OCI-LY7 (cell line): Measurements from ENCODE around the gene IFNK. TPM values are rescaled to one million over a fixed set of nuclear protein-coding genes. Genes with fewer than 3 reads are reported as not detected.

Source experiments
- BruUV-seq: library from RNA; stranded (reverse); fragments of 400-500 nt; replicated peaks from 2 replicates; lab custom pipeline; 2021; lab: Mats Ljungman, UMichigan
- CTCF ChIA-PET: fragments of 300-600 bp; sonication (Branson Sonifier 250); formaldehyde crosslinking; loops from one replicate; lab custom pipeline; 2022; ENCODE audit warnings: antibody characterized with exemption; ENCODE audit not compliant: unreplicated experiment; lab: Charles Lee
- POLR2A ChIA-PET: fragments of 300-600 bp; sonication (Branson Sonifier 250); formaldehyde crosslinking; loops from one replicate; lab custom pipeline; 2022; ENCODE audit warnings: antibody characterized with exemption; lab: Charles Lee
- DNase-seq: peaks from one replicate; pipeline ENCODE4 v3.0.0-alpha.2; 2015; ENCODE audit warnings: low spot score
- H2AFZ ChIP-seq: fragments of 200-600 bp; sonication (generic), shearing (Covaris generic); 2 replicates; pipeline ENCODE4 v1.6.1; 2014; ENCODE audit warnings: mild to moderate bottlenecking, antibody characterized with exemption, low read length, moderate library complexity
- H3K27ac ChIP-seq: fragments of 200-600 bp; sonication (generic); 2 replicates; pipeline ENCODE4 v1.5.1; 2014; ENCODE audit warnings: mixed run types, low read depth, mild to moderate bottlenecking, moderate library complexity, low read length, inconsistent platforms; ENCODE audit not compliant: poor library complexity, severe bottlenecking
- H3K36me3 ChIP-seq: fragments of 200-600 bp; sonication (generic); 2 replicates; pipeline ENCODE4 v1.6.1; 2014; ENCODE audit warnings: mild to moderate bottlenecking, antibody characterized with exemption, low read length, moderate library complexity, mixed read lengths; ENCODE audit not compliant: insufficient read depth
- H3K4me1 ChIP-seq: fragments of 200-600 bp; sonication (generic); 2 replicates; pipeline ENCODE4 v1.5.1; 2014; ENCODE audit warnings: mild to moderate bottlenecking, low read length; ENCODE audit not compliant: insufficient read depth, poor library complexity, severe bottlenecking
- H3K4me2 ChIP-seq: fragments of 200-600 bp; sonication (generic); 2 replicates; pipeline ENCODE4 v1.6.1; 2014; ENCODE audit warnings: mild to moderate bottlenecking, low read length
- H3K4me3 ChIP-seq: fragments of 200-600 bp; sonication (generic); 2 replicates; pipeline ENCODE4 v1.5.1; 2014; ENCODE audit warnings: mild to moderate bottlenecking, low read depth, low read length; ENCODE audit not compliant: poor library complexity, severe bottlenecking
- H3K79me2 ChIP-seq: fragments of 200-600 bp; sonication (generic); 2 replicates; pipeline ENCODE4 v1.6.1; 2016; ENCODE audit warnings: low read depth, mild to moderate bottlenecking, low read length, moderate library complexity, mixed read lengths; ENCODE audit not compliant: insufficient read depth
- H3K9me2 ChIP-seq: fragments of 200-600 bp; sonication (generic); 2 replicates; pipeline ENCODE4 v1.6.1; 2016; ENCODE audit warnings: mild to moderate bottlenecking, low read length, mixed read lengths; ENCODE audit not compliant: insufficient read depth
- H3K9me3 ChIP-seq: fragments of 200-600 bp; sonication (generic); 2 replicates; pipeline ENCODE4 v1.6.1; 2014; ENCODE audit warnings: mild to moderate bottlenecking, mixed run types, low read length, mixed read lengths
- H4K20me1 ChIP-seq: fragments of 200-600 bp; sonication (generic); 2 replicates; pipeline ENCODE4 v1.6.1; 2014; ENCODE audit warnings: mild to moderate bottlenecking, antibody characterized with exemption, low read length, moderate library complexity, mixed read lengths; ENCODE audit not compliant: insufficient read depth
- EZH2phosphoT487 ChIP-seq: fragments of 200-600 bp; sonication (generic); IDR thresholded peaks from 2 replicates; pipeline ENCODE4 v1.6.1; 2018; ENCODE audit warnings: low read depth, borderline replicate concordance, mild to moderate bottlenecking, mixed run types, antibody characterized with exemption, low read length, moderate library complexity, mixed read lengths
- intact Hi-C: fragments of 100-400 bp; cut with micrococcal nuclease; formaldehyde crosslinking; loops from one replicate; pipeline ENCODE4 v1.10.0; 2022; ENCODE audit not compliant: unreplicated experiment
- total RNA-seq, 2 experiments: library from RNA; depleted of rRNA in 1 of 2; stranded (reverse); fragments of >200 nt in 1 of 2; shearing (Covaris generic) in 1 of 2; gene quantifications; 2 replicates each; pipeline ENCODE4 v1.2.3, GENCODE V29; 2014 to 2022
- TF ChIP-seq, protein P1 (sequence below): fragments of 200-600 bp; sonication (generic); conservative IDR thresholded peaks from 2 replicates; pipeline ENCODE4 v1.5.1; 2014; ENCODE audit warnings: mild to moderate bottlenecking, antibody characterized with exemption, low read length, moderate library complexity, mixed read lengths

IFNK gene
- total RNA-seq, 2 experiments from 2014 or later = not detected

DNA sequence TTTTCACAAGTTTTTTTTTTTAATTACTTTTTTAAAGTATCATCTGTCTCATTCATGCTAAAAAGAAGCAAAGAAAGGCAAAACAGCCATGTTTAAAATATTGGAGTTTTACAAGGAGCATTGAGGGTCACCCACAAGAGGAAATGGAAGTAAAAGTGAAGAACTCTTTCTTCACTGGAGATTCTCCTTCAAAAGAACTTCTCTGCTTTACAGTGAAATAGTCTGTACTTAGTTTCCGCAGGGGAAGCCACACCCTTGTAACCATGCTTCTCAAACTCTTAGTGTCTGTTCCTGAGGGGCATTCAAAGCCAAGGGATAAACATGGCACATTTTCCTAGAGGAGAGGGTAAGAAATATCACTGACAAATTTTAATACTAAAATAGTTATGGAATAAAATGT is 40.6 kb downstream of the IFNK start:
- H2AFZ ChIP-seq = no peak overlapping the region
- 0 out of 2 replicates have a peak, but pooled peaks cover 4% of the 10 kb centered on the region for H4K20me1 ChIP-seq
- no peak overlapping the region for H3K4me3 ChIP-seq
- no TSS peak for BruUV-seq
- ChIA-PET POLR2A (no interaction called here), CTCF (no interaction called here)
- H3K9me2 ChIP-seq = no peaks in the 10 kb centered on the region
- H3K4me2 ChIP-seq = no peak overlapping the region
- H3K9me3 ChIP-seq = no peaks in the 10 kb centered on the region
- H3K4me1 ChIP-seq = peaks cover 5% of the 10 kb centered on the region
- DNase-seq = no peak
- H3K27ac ChIP-seq = no peak overlapping the region
- H3K79me2 ChIP-seq = no peaks in the 10 kb centered on the region
- TF ChIP-seq, protein P1, sequence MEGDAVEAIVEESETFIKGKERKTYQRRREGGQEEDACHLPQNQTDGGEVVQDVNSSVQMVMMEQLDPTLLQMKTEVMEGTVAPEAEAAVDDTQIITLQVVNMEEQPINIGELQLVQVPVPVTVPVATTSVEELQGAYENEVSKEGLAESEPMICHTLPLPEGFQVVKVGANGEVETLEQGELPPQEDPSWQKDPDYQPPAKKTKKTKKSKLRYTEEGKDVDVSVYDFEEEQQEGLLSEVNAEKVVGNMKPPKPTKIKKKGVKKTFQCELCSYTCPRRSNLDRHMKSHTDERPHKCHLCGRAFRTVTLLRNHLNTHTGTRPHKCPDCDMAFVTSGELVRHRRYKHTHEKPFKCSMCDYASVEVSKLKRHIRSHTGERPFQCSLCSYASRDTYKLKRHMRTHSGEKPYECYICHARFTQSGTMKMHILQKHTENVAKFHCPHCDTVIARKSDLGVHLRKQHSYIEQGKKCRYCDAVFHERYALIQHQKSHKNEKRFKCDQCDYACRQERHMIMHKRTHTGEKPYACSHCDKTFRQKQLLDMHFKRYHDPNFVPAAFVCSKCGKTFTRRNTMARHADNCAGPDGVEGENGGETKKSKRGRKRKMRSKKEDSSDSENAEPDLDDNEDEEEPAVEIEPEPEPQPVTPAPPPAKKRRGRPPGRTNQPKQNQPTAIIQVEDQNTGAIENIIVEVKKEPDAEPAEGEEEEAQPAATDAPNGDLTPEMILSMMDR = no peak
- no peak for TF ChIP-seq EZH2phosphoT487
- peaks cover 49% of the 10 kb centered on the region for H3K36me3 ChIP-seq
- intact Hi-C loops = no loop called here

DNA sequence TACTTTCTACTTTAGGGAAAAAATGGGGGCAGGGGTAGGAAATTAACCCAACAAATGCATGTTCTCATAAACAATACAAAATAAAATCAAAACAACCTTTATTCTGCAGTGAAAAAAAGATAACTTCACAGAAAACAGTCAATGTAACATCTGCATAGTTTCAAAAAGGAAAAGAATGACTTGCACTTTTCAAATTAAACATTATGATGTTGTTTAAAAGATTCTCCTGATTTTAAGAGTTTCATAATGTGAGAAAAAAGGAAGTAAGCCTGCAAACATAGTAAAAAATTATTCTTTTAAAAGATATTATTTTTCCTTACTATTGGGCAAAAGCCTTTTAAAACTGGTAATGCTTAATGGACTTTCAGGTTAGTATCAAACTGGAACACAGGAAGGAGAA is 41.6 kb downstream of the IFNK start:
- H3K4me3 ChIP-seq = no peak overlapping the region
- POLR2A ChIA-PET = interaction anchor here (1.1 kb wide), 1 partner anchor 9 kb away, joined by 5 read pairs; no protein-coding TSS in a partner anchor
- H3K4me2 ChIP-seq = no peak overlapping the region
- no peaks in the 10 kb centered on the region for H3K9me2 ChIP-seq
- H3K36me3 ChIP-seq = peaks cover 42% of the 10 kb centered on the region
- DNase-seq = no peak
- H2AFZ ChIP-seq = no peak overlapping the region
- no peaks in the 10 kb centered on the region for H3K9me3 ChIP-seq
- BruUV-seq = no TSS peak
- TF ChIP-seq, protein P1 = no peak
- CTCF ChIA-PET = no interaction called here
- intact Hi-C loops = no loop called here
- no peak overlapping the region for H3K27ac ChIP-seq
- 0 out of 2 replicates have a peak, but pooled peaks cover 4% of the 10 kb centered on the region for H4K20me1 ChIP-seq
- H3K4me1 ChIP-seq = peaks cover 5% of the 10 kb centered on the region
- no peaks in the 10 kb centered on the region for H3K79me2 ChIP-seq

DNA sequence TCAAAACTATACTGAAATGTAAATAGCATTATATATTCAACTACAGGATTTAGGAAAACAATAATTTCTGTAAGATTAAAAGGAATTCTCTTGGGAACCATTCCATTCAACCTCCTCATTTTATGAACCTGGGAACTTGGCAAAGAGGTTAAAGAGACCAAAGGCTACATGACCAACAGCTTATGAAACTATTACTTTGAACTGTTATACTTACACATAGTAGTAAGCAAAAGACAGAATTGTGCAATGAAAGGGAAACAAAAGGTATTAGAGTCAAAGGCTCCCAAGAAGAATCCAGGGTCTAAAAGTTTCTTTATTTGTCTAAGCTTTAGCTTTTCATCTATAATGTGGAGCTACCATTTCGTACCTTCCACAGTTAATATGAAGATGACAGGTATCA is 42.0 kb downstream of the IFNK start:
- Histone ChIP-seq H2AFZ (no peak overlapping the region), H3K79me2 (no peaks in the 10 kb centered on the region), H3K4me2 (no peak overlapping the region), H3K9me2 (no peaks in the 10 kb centered on the region), H3K27ac (no peak overlapping the region), H4K20me1 (0 out of 2 replicates have a peak, but pooled peaks cover 4% of the 10 kb centered on the region), H3K4me1 (peaks cover 5% of the 10 kb centered on the region), H3K9me3 (no peaks in the 10 kb centered on the region), H3K4me3 (no peak overlapping the region), H3K36me3 (peaks cover 38% of the 10 kb centered on the region)
- ChIA-PET CTCF (no interaction called here), POLR2A (interaction anchor here (0.6 to 1.1 kb wide), 2 partner anchors 10 to 398 kb away, joined by 3 to 5 read pairs; no protein-coding TSS in a partner anchor)
- TF ChIP-seq, protein P1 = no peak
- no peak for TF ChIP-seq EZH2phosphoT487
- no peak for DNase-seq
- BruUV-seq = no TSS peak
- intact Hi-C loops = no loop called here
